Calu3 (cell line): Measurements from ENCODE around the gene FBXL7. TPM values are rescaled to one million over a fixed set of nuclear protein-coding genes. Genes with fewer than 3 reads are reported as not detected.

ENCODE experiments used
- BruUV-seq: library from RNA; stranded (reverse); fragments of 400-500 nt; replicated peaks from 2 replicates; lab custom pipeline; 2021; lab: Mats Ljungman, UMichigan
- CTCF ChIA-PET: fragments of 300-600 bp; sonication (Branson Sonifier 250); formaldehyde crosslinking; loops from one replicate; lab custom pipeline; 2022; ENCODE audit warnings: antibody characterized with exemption; lab: Charles Lee
- DNase-seq: peaks from one replicate; pipeline ENCODE4 v3.0.0; 2022
- H3K27ac Mint-ChIP-seq: one replicate; pipeline ENCODE4 v1.8.0; 2022; ENCODE audit warnings: mixed read lengths; ENCODE audit not compliant: unreplicated experiment
- H3K27me3 Mint-ChIP-seq: one replicate; pipeline ENCODE4 v1.8.0; 2022; ENCODE audit warnings: mixed read lengths; ENCODE audit not compliant: unreplicated experiment
- H3K36me3 Mint-ChIP-seq: one replicate; pipeline ENCODE4 v1.8.0; 2022; ENCODE audit warnings: mild to moderate bottlenecking, moderate library complexity, mixed read lengths; ENCODE audit not compliant: insufficient read depth, unreplicated experiment
- H3K4me1 Mint-ChIP-seq: one replicate; pipeline ENCODE4 v1.8.0; 2022; ENCODE audit warnings: mild to moderate bottlenecking, low read depth, mixed read lengths; ENCODE audit not compliant: unreplicated experiment
- H3K4me3 Mint-ChIP-seq: one replicate; pipeline ENCODE4 v1.8.0; 2022; ENCODE audit warnings: mild to moderate bottlenecking, low read depth, moderate library complexity, mixed read lengths; ENCODE audit not compliant: unreplicated experiment
- H3K9me3 Mint-ChIP-seq: one replicate; pipeline ENCODE4 v1.8.0; 2022; ENCODE audit warnings: low read depth, mixed read lengths; ENCODE audit not compliant: unreplicated experiment
- intact Hi-C: fragments of 100-400 bp; cut with micrococcal nuclease; formaldehyde crosslinking; loops from one replicate; pipeline ENCODE4 v1.10.0; 2022; ENCODE audit not compliant: unreplicated experiment
- total RNA-seq: library from RNA; stranded (reverse); gene quantifications from 2 replicates; pipeline ENCODE4 v1.2.3, GENCODE V29; 2022
- TF ChIP-seq, protein P1 (sequence below): fragments of 200-600 bp; IDR thresholded peaks from one replicate; pipeline ENCODE4 v1.8.0; 2022; ENCODE audit warnings: antibody characterized with exemption; ENCODE audit not compliant: unreplicated experiment

Gene FBXL7
- total RNA-seq, 1 experiment from 2014 or later, result not detected

DNA sequence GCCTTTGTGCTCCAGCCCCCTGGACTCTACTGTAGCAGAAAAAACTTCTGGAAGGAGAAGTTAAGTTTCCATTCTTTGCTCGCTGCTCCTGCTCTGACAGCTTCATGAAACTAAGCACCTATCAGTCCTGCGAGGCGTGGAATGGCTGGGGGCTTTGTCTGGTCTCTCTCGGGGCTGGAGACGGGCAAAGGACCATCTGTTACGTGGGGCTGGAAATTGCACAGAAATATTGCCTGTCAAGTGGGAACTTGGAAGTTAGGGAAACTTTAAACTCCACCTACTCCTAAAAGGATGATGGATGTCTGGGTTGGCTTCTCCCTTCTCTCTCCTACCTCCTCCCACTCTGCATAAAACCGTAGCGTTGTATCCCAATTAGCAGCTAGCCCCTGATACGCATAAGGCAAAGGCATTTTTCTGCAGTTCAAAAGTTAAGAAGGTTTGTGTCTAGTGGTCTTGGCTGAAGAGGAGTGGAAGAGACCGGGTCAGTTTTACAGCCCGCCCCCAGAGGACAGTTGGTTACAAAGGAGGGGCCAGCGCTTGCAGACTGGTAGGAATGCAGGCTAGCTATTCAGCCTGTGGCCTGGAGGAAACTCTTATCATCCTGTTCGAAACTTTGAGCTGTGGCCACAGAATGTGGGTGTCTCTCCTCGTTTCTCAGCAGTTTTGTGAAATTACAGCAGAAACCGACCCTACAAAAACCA is 1.3 kb downstream of the FBXL7 start:
- DNase-seq, result no peak
- no peak overlapping the region for H3K27ac Mint-ChIP-seq
- H3K4me3 Mint-ChIP-seq, result no peak overlapping the region
- H3K4me1 Mint-ChIP-seq, result no peaks in the 10 kb centered on the region
- H3K27me3 Mint-ChIP-seq, result no peaks in the 10 kb centered on the region
- no TSS peak for BruUV-seq
- TF ChIP-seq, protein P1, sequence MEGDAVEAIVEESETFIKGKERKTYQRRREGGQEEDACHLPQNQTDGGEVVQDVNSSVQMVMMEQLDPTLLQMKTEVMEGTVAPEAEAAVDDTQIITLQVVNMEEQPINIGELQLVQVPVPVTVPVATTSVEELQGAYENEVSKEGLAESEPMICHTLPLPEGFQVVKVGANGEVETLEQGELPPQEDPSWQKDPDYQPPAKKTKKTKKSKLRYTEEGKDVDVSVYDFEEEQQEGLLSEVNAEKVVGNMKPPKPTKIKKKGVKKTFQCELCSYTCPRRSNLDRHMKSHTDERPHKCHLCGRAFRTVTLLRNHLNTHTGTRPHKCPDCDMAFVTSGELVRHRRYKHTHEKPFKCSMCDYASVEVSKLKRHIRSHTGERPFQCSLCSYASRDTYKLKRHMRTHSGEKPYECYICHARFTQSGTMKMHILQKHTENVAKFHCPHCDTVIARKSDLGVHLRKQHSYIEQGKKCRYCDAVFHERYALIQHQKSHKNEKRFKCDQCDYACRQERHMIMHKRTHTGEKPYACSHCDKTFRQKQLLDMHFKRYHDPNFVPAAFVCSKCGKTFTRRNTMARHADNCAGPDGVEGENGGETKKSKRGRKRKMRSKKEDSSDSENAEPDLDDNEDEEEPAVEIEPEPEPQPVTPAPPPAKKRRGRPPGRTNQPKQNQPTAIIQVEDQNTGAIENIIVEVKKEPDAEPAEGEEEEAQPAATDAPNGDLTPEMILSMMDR, result no peak
- CTCF ChIA-PET, result no interaction called here
- peaks cover 7% of the 10 kb centered on the region for H3K9me3 Mint-ChIP-seq
- H3K36me3 Mint-ChIP-seq, result no peaks in the 10 kb centered on the region
- intact Hi-C loops, result no loop called here

DNA sequence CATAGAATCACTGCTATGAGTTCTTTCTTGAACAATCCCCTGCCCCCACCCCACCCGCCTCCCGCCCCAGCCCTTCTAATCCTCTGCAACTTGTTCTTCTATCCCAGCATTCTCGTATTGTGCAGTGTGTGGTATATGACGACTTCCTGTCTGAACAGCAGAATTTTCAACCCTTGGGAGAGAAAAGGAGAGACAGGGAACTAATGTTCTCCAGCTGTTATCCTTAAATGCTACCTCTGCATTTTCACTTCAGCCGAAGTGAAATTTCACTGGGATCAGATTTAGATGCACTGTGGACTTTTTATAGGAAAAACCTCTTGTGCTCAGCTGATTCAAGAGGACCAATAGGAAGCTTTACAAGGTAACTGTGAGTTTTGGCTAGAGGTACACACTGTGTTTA is 2.2 kb downstream of the FBXL7 start:
- CTCF ChIA-PET, result no interaction called here
- BruUV-seq, result no TSS peak
- intact Hi-C loops, result no loop called here
- no peaks in the 10 kb centered on the region for H3K27me3 Mint-ChIP-seq
- TF ChIP-seq, protein P1, result no peak
- DNase-seq, result no peak
- no peaks in the 10 kb centered on the region for H3K36me3 Mint-ChIP-seq
- no peak overlapping the region for H3K4me3 Mint-ChIP-seq
- no peak overlapping the region for H3K27ac Mint-ChIP-seq
- no peaks in the 10 kb centered on the region for H3K4me1 Mint-ChIP-seq
- peaks cover 7% of the 10 kb centered on the region for H3K9me3 Mint-ChIP-seq

DNA sequence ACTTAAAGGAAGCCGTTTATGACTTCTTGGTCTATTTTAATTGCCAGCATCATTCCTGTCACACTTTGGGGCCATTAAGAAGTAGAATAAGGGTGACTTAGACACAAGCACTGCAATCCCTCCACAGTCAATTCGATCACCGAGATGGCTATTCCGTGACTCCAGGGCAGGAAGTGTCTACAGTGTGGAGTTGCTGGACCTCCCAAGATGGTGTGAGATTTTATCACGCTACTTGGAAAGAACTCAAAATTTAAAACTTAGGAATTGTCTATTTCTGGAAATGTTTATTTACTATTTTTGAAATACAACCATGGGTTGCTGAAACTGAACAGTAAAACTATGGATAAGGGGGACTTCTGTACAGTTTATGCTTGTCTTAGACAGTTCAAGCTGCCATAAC is 6.2 kb downstream of the FBXL7 start:
- H3K4me3 Mint-ChIP-seq, result no peak overlapping the region
- no peaks in the 10 kb centered on the region for H3K4me1 Mint-ChIP-seq
- no peak overlapping the region for H3K27ac Mint-ChIP-seq
- no peaks in the 10 kb centered on the region for H3K36me3 Mint-ChIP-seq
- no peaks in the 10 kb centered on the region for H3K27me3 Mint-ChIP-seq
- no TSS peak for BruUV-seq
- TF ChIP-seq, protein P1, result no peak
- intact Hi-C loops, result no loop called here
- CTCF ChIA-PET, result no interaction called here
- H3K9me3 Mint-ChIP-seq, result peaks cover 9% of the 10 kb centered on the region
- DNase-seq, result no peak

DNA sequence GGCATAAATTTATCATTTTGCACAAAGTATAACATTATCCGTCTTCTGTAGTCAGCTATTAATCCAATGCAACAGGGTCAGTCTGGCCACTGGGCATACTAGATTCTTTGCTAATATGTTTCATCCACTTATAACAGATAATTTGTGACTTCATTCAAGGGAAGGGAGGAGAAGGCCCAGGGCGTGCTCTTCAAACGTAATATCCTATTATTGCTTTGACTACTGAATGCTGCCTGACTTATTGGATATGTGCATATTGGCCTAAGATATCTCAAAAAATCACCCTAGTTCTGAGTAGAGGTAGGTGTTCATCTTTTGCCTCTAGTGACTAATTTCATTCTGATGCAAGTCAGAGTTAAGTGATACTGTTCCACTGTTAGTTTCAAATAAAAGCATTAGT is 6.9 kb downstream of the FBXL7 start:
- Mint-ChIP-seq H3K27me3 (no peaks in the 10 kb centered on the region), H3K4me3 (no peak overlapping the region), H3K36me3 (no peaks in the 10 kb centered on the region), H3K4me1 (no peaks in the 10 kb centered on the region), H3K9me3 (peaks cover 13% of the 10 kb centered on the region), H3K27ac (no peak overlapping the region)
- intact Hi-C loops, result no loop called here
- DNase-seq, result no peak
- TF ChIP-seq, protein P1, result no peak
- no TSS peak for BruUV-seq
- CTCF ChIA-PET, result no interaction called here
